PFSK-1 (cell line): ENCODE data around the gene SLC18A3.

ENCODE experiments used
- POLR2AphosphoS5 ChIP-seq: IDR thresholded peaks from 2 replicates; pipeline ENCODE4 v1.6.1; 2012; ENCODE audit warnings: low read depth, mild to moderate bottlenecking, control low read depth, low read length, moderate library complexity
- REST ChIP-seq, 2 experiments: IDR thresholded peaks; 2 replicates each; pipeline versions ENCODE4 v1.6.1 to v1.8.0; 2011 to 2012; ENCODE audit warnings: low read depth in 2 of 2, low read length in 2 of 2, control low read depth in 1 of 2, inconsistent platforms in 1 of 2, mild to moderate bottlenecking in 1 of 2, moderate library complexity in 1 of 2; ENCODE audit not compliant: insufficient read depth in 1 of 2
- SIN3A ChIP-seq: IDR thresholded peaks from 2 replicates; pipeline ENCODE4 v1.6.1; 2012; ENCODE audit warnings: mild to moderate bottlenecking, low read length, moderate library complexity, borderline replicate concordance; ENCODE audit not compliant: insufficient read depth
- TAF1 ChIP-seq: IDR thresholded peaks from 2 replicates; pipeline ENCODE4 v1.6.1; 2012; ENCODE audit warnings: low read length, control low read depth, borderline replicate concordance; ENCODE audit not compliant: insufficient read depth

- TF ChIP-seq TAF1 (no peak), POLR2AphosphoS5 (no peak), SIN3A (no peak), REST (IDR thresholded peaks at IDR 0.05; ENCODE audit: insufficient read depth in 1 of 2, low read depth in 2 of 2, low read length in 2 of 2) (no peak)
These were observed 38.1 kb downstream of the SLC18A3 start for GRCh38 chr10:49647985-49648795.
